Measurements from ENCODE around the gene RTN4R. TPM values are rescaled to one million over a fixed set of nuclear protein-coding genes. Genes with fewer than 3 reads are reported as not detected.

RTN4R gene
- total RNA-seq, 6 donors from 2014 or later, result 2.6 to 13.0 (median 9.0) TPM

GRCh38 chr22:20205464-20205963 is 62.6 kb downstream of the RTN4R start:
- 76 to 81% methylated on average over 8 to 15 of the region's 15 CpGs for WGBS, 2 donors
- peak in 1 of 2 donors; percentile 58 for DNase-seq
- peak overlapping the region in 1 of 4 donors; percentile 86 for H3K4me3 ChIP-seq

GRCh38 chr22:20204806-20205205 is 63.3 kb downstream of the RTN4R start:
- H3K27ac ChIP-seq, result peak overlapping the region; percentile 78 to 92 (median 86)
- WGBS, 2 donors, result 50 to 56% methylated on average over 1 to 15 of the region's 16 CpGs
- H3K9me3 ChIP-seq, result no peaks in the 10 kb centered on the region
- H3K27me3 ChIP-seq, result no peaks in the 10 kb centered on the region
- H3K36me3 ChIP-seq, result no peaks in the 10 kb centered on the region
- DNase-seq, result peak in 1 of 2 donors; percentile 58
- peaks cover 45 to 67% (median 54%) of the 10 kb centered on the region in 4 donors for H3K4me1 ChIP-seq
- TF ChIP-seq POLR2AphosphoS5 (IDR thresholded peaks at IDR 0.05) (no peak), POLR2A (IDR thresholded peaks at IDR 0.05) (no peak), EP300 (IDR thresholded peaks at IDR 0.05) (no peak), CTCF (IDR thresholded peaks at IDR 0.05) (no peak)
- peak overlapping the region in 1 of 4 donors; percentile 15 for H3K4me3 ChIP-seq
- ATAC-seq (ENCODE audit: low FRiP score in 2 of 2), result no peak

More at GRCh38 chr22:20205464-20205963, 62.6 kb downstream of the RTN4R start:
- ATAC-seq (ENCODE audit: low FRiP score in 2 of 2), result no peak
- Histone ChIP-seq H3K27ac (peak overlapping the region; percentile 78 to 92 (median 86)), H3K36me3 (no peaks in the 10 kb centered on the region), H3K4me1 (peaks cover 45 to 65% (median 53%) of the 10 kb centered on the region in 4 donors), H3K27me3 (no peaks in the 10 kb centered on the region), H3K9me3 (no peaks in the 10 kb centered on the region)
- no peak for TF ChIP-seq EP300 (IDR thresholded peaks at IDR 0.05)
- TF ChIP-seq POLR2AphosphoS5 (IDR thresholded peaks at IDR 0.05), result no peak
- TF ChIP-seq CTCF (IDR thresholded peaks at IDR 0.05), result no peak
- no peak for TF ChIP-seq POLR2A (IDR thresholded peaks at IDR 0.05)

GRCh38 chr22:20204311-20204710 is 63.8 kb downstream of the RTN4R start:
- Histone ChIP-seq H3K9me3 (no peaks in the 10 kb centered on the region), H3K27ac (peak overlapping the region; percentile 78 to 92 (median 86)), H3K36me3 (no peaks in the 10 kb centered on the region), H3K4me1 (peaks cover 45 to 67% (median 54%) of the 10 kb centered on the region in 4 donors), H3K27me3 (no peaks in the 10 kb centered on the region), H3K4me3 (peak overlapping the region in 1 of 4 donors; percentile 15)
- 74 to 93% methylated on average over 3 to 8 of the region's 8 CpGs for WGBS, 2 donors
- no peak for ATAC-seq (ENCODE audit: low FRiP score in 2 of 2)
- no peak for TF ChIP-seq EP300 (IDR thresholded peaks at IDR 0.05)
- TF ChIP-seq CTCF (IDR thresholded peaks at IDR 0.05), result no peak
- no peak for TF ChIP-seq POLR2A (IDR thresholded peaks at IDR 0.05)
- TF ChIP-seq POLR2AphosphoS5 (IDR thresholded peaks at IDR 0.05), result no peak
- no peak for DNase-seq

- Histone ChIP-seq H3K9me3 (no peaks in the 10 kb centered on the region), H3K4me1 (peaks cover 45 to 67% (median 54%) of the 10 kb centered on the region in 4 donors), H3K27ac (peak overlapping the region; percentile 78 to 92 (median 86)), H3K4me3 (peak overlapping the region in 1 of 4 donors; percentile 15), H3K27me3 (no peaks in the 10 kb centered on the region), H3K36me3 (no peaks in the 10 kb centered on the region)
- DNase-seq (peak in 1 of 2 donors; percentile 45), ATAC-seq (ENCODE audit: low FRiP score in 2 of 2) (peak; percentile 30 to 31)
- TF ChIP-seq POLR2AphosphoS5 (IDR thresholded peaks at IDR 0.05) (no peak), EP300 (IDR thresholded peaks at IDR 0.05) (no peak), CTCF (IDR thresholded peaks at IDR 0.05) (no peak), POLR2A (IDR thresholded peaks at IDR 0.05) (no peak)
- 22 to 38% methylated on average over 9 to 10 of the region's 11 CpGs for WGBS, 2 donors
Measured at GRCh38 chr22:20203552-20204201, 64.4 kb downstream of the RTN4R start.

Data from upper lobe of left lung (tissue), 6 donors.